Hematopoietic multipotent progenitor cell treated with erythropoietin and hydrocortisone succinate and interleukin-3 and kit ligand, for 8 days (in vitro differentiated cells): Measurements from ENCODE around the gene ZNF394.
A peak's percentile ranks its signal among the peaks of the same experiment; 100 is the strongest.

Experiments
- DNase-seq: peaks from one replicate; pipeline ENCODE4 v3.0.0-alpha.2; 2015

The ZNF394 gene

GRCh38 chr7:99447943-99448342 lies 52.1 kb downstream of the ZNF394 start:
- DNase-seq: peak; percentile 30

GRCh38 chr7:99446096-99446495 lies 54.0 kb downstream of the ZNF394 start:
- DNase-seq: no peak
